ENCODE results near the gene SLC2A3.
"Not testable (repeated sequence)": the region's sequence is repeated elsewhere in the genome, so short reads cannot be mapped to it uniquely, and the experiment has no call there.

The SLC2A3 gene

GRCh38 chr12:7950230-7950943 lies 14.4 kb upstream of the SLC2A3 start:
- DNase-seq: not testable (repeated sequence)

GRCh38 chr12:7948589-7949260 lies 12.7 kb upstream of the SLC2A3 start:
- no peak for DNase-seq

DNA sequence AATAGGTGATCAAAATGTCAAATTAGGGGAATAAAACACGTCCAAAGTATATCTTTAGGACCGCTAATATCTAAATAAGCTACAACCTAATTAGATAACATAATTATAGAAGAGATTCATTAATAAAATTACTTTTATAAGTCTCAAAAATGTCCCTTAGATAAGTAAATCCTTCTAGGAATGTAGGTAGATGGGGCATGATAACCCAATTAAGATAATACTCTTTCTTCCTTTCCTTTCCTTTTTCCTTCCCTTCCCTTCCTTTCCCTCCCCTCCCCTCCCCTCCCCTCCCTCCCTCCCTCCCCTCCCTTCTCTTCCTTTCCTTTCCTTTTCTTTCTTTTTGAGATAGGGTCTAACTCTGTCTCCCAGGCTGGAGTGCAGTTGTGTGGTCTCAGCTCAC lies 11.0 kb upstream of the SLC2A3 start:
- DNase-seq: no peak

DNA sequence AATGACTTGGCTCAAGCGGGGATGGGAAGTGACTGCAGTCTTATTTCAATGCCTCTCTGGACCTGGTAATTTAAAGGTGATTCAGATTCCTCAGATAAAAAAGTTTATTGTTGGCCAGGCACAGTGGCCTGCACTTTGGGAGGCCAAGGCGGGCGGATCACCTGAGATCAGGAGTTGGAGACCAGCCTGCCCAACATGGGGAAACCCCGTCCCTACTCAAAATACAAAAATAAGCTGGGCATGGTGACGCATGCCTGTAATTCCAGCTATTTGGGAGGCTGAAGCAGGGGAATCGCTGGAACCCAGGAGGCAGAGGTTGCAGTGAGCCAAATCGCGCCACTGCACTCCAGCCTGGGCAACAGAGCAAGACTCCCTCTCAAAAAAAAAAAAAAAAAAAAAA lies 8.8 kb upstream of the SLC2A3 start:
- DNase-seq: not testable (repeated sequence)

GRCh38 chr12:7940906-7941305 lies 4.9 kb upstream of the SLC2A3 start:
- DNase-seq: no peak

DNA sequence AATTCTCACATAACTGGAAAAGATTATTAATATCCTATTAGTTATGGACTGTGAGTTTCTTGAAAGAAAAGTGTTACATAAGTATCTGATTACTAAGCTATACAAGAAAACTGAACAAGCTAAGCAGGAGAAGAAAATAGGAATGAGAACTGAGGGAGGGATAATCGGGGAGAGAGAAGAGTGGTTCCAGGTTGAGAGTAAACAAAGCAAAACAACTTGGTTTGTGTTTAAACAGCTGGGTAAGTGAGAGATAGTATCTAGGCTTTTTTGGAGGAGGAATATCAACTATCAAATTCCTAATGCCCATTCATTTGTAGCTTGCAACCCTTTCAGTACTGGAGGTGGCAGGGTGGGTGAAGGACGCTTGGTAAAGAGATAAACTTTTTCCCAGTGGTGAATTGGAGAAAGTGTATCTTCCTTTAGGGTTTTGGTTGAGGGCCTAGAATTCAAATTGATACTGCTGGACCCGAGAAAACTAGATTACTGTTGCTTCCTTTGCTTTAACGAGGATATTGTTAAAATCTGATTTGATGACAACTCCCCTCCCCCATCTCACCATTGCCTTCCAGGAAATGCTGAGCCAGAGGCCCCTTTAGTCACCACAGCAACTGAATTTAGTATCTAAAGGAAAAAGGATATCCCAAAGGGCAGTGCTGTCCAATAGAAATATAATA lies 2.0 kb upstream of the SLC2A3 start:
- DNase-seq: no peak

- DNase-seq: no peak
Observed at GRCh38 chr12:7934889-7935492, 996 bp downstream of the SLC2A3 start.

- DNase-seq: no peak
Observed at GRCh38 chr12:7934091-7934888, 1.7 kb downstream of the SLC2A3 start.

DNA sequence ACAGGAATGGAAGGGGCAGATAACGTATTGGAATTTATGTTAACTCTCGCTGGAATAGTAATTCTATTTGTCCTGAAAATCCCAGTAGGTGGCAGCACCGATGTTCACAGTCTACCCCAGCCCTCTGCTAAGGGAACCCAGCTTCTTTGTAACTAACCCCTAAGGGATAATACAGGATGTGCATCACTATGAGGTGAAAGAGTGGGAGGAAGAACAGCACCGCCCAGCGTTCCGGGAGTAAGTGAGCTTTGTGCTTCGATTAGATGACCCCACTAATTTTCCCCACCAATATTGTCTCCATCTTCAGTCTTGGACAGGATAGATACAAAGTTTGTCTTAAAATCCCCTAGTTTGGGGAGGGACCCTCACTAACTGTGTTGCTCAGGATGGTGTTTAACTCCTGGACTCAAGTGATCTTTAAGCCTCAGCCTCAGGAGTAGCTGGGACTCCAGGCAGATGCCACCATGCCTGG lies 2.7 kb downstream of the SLC2A3 start:
- peak; percentile 60 for DNase-seq

GRCh38 chr12:7932599-7933240 lies 3.3 kb downstream of the SLC2A3 start:
- not testable (repeated sequence) for DNase-seq

- no peak for DNase-seq
Observed at GRCh38 chr12:7929083-7929792, 6.7 kb downstream of the SLC2A3 start.

GRCh38 chr12:7927470-7927869 lies 8.5 kb downstream of the SLC2A3 start:
- no peak for DNase-seq

DNA sequence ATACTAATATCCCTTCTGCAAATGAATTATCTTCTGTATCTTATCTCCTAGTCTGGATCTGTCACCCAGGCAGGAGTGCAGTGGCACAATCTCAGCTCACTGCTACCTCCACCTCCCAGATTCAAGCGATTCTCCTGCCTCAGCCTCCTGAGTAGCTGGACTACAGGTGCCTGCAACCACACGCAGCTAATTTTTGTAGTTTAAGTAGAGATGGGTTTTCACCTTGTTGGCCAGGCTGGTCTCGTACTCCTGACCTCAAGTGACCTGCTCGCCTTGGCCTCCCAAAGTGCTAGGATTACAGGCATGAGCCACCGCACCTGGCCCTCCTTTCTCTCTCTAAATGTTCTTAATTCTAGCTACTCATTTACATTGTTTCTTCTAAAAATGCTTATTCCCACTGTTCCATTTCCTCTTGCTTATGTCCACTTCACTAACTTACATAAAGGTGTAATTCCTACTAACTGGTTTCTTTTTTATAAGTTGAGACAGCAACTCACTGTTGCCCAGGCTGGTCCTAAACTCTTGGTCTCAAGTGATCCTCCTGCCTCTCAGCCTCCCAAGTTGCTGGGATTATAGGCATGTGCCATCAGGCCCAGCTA lies 9.8 kb downstream of the SLC2A3 start:
- DNase-seq: not testable (repeated sequence)

DNA sequence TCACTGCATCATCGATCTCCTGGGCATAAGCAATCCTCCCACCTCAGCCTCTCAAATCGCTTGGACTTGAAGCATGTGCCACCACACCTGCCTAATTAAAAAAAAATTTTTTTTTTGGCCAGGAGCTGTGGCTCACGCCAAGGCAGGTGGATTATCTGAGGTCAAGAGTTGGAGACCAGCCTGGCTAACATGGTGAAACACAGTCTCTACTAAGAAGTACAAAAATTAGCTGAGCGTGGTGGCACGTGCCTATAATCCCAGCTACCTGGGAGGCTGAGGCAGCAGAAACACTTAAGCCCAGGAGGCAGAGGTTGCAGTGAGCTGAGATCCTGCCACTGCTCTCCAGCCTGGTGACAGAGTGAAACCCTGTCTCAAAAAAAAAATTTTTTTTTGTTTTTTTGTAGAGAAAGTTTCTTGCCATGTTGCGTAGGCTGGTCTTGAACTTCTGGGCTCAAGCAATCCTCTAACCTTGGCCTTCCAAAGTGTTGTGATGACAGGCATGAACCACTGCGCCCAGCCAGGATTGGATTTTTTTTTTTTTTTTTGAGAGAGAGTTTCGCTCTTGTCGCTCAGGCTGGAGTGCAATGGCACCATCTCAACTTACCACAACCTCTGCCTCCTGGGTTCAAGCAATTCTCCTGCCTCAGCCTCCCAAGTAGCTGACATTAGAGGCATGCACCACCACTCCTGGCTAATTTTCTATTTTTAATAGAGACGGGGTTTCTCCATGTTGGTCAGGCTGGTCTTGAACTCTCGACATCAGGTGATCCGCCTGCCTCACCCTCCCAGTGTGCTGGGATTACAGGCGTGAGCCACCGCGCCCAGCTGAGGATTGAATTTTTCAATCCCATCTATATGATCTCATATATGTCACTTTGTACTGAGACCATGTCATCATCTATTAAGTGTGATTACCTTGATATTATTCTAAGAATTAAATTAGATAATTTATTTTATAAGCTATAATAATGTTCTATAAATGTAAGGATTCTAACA lies 12.4 kb downstream of the SLC2A3 start:
- no peak for DNase-seq

DNA sequence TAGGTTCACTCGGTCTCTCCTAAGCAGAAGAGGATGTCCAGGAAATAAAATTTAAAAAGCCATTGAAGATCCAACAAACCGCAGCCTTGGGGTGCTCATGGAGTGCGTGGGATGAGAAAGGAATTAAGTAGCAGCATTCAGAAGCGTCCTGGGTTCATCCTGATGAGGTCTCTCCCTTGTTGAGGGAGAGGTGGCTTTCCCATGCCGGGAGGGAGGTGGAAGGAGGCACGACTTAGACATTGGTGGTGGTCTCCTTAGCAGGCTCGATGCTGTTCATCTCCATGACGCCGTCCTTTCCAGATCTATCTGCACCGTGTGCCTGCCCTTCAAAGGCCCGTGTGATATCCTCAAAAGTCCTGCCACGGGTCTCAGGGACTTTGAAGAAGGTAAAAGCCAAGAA lies 14.8 kb downstream of the SLC2A3 start:
- DNase-seq: not testable (repeated sequence)

DNA sequence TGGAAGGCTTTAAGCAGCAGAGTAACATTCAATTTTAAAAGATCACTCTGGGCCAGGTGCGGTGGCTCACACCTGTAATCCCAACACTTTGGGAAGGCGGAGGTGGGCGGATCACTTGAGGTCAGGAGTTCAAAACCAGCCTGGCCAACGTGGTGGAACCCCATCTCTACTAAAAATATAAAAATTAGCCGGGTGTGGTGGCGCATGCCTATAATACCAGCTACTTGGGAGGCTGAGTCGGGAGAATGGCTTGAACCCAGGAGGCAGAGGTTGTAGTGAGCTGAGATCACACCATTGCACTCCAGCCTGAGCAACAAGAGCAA lies 17.8 kb downstream of the SLC2A3 start:
- DNase-seq: not testable (repeated sequence)

GRCh38 chr12:7917392-7918267 lies 18.4 kb downstream of the SLC2A3 start:
- DNase-seq: no peak

DNA sequence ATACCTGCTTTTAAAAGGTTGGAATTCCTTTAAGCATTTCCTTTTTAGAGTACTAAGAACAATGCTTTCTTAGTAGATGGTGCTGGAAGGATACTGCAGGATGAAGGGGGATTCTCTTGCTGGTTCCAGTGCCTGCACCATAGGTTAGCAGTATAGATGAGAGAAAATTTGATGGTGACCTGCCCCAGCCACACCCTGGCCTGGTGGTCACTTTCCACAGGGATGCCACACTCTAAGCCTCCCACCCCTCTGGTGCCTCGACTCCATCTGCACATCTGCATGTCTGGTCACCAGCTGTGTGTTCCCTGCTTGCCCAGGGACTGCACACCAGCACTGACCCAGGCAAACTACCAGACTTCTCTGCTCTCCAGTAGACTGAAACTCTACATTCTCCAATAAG lies 19.1 kb downstream of the SLC2A3 start:
- no peak for DNase-seq

All from effector CD8-positive, alpha-beta T cell (primary cell).